ENCODE data around the gene CLIP3.
A peak's percentile ranks its signal among the peaks of the same experiment; 100 is the strongest.

CLIP3 gene

GRCh38 chr19:36008336-36008978 lies 24.2 kb downstream of the CLIP3 start, which contains the start of gene SYNE4:
Gene SYNE4, minus strand, starts transcription at chr19:36008813. Its CDS starts 132 bp downstream, at chr19:36008681.
- Histone ChIP-seq H3K9me3 (ENCODE audit: severe bottlenecking) (no peaks in the 10 kb centered on the region), H3K36me3 (no peaks in the 10 kb centered on the region; the same call in 1 of the 2 replicates), H3K27me3 (ENCODE audit: insufficient read depth, low read depth, severe bottlenecking) (no peaks in the 10 kb centered on the region), H3K27ac (peak within 1 kb of the TSS; percentile 54; the same call in 1 of the 2 replicates), H3K4me3 (ENCODE audit: low read depth, low read length) (peak within 1 kb of the TSS; percentile 37)
- DNase-seq = peak; percentile 52
- TF ChIP-seq, protein P1, sequence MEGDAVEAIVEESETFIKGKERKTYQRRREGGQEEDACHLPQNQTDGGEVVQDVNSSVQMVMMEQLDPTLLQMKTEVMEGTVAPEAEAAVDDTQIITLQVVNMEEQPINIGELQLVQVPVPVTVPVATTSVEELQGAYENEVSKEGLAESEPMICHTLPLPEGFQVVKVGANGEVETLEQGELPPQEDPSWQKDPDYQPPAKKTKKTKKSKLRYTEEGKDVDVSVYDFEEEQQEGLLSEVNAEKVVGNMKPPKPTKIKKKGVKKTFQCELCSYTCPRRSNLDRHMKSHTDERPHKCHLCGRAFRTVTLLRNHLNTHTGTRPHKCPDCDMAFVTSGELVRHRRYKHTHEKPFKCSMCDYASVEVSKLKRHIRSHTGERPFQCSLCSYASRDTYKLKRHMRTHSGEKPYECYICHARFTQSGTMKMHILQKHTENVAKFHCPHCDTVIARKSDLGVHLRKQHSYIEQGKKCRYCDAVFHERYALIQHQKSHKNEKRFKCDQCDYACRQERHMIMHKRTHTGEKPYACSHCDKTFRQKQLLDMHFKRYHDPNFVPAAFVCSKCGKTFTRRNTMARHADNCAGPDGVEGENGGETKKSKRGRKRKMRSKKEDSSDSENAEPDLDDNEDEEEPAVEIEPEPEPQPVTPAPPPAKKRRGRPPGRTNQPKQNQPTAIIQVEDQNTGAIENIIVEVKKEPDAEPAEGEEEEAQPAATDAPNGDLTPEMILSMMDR (IDR thresholded peaks at IDR 0.05; ENCODE audit: low read depth, low read length) = no peak

- H3K4me3 ChIP-seq (ENCODE audit: low read depth, low read length) = no peak overlapping the region
Measured at GRCh38 chr19:36006955-36007354, 25.7 kb downstream of the CLIP3 start.

DNA sequence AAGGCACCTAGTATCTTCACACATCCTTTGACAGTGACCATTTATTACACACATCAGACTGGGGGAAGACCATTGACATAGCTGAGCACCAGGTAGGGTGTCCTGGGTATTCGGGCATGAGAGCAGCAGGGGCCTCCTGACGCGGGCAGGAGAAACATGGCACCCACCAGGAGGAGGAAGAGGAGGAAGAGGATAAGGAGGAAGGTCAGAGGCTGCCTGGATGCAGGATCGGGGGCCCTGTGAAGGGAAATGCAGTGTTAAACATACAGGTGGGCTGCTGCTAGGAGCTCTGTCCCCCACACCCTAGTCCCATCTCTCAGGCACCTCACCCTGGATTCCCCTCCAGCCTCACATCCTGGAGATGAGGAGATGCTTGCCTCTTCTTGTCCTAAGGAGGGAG lies 29.4 kb downstream of the CLIP3 start:
- Histone ChIP-seq H3K36me3 (peaks cover 6% of the 10 kb centered on the region), H3K9me3 (ENCODE audit: severe bottlenecking) (no peaks in the 10 kb centered on the region), H3K4me3 (ENCODE audit: low read depth, low read length) (no peak overlapping the region), H3K27ac (no peak overlapping the region), H3K27me3 (ENCODE audit: insufficient read depth, low read depth, severe bottlenecking) (no peaks in the 10 kb centered on the region)
- TF ChIP-seq, protein P1 (IDR thresholded peaks at IDR 0.05; ENCODE audit: low read depth, low read length) = no peak
- no peak for DNase-seq

More at GRCh38 chr19:36006955-36007354, 25.7 kb downstream of the CLIP3 start:
- no peaks in the 10 kb centered on the region; the same call in 1 of the 2 replicates for H3K36me3 ChIP-seq
- TF ChIP-seq, protein P1 (IDR thresholded peaks at IDR 0.05; ENCODE audit: low read depth, low read length) = no peak
- H3K9me3 ChIP-seq (ENCODE audit: severe bottlenecking) = no peaks in the 10 kb centered on the region
- H3K27ac ChIP-seq = no peak overlapping the region
- H3K27me3 ChIP-seq (ENCODE audit: insufficient read depth, low read depth, severe bottlenecking) = no peaks in the 10 kb centered on the region
- no peak for DNase-seq

- peaks cover 20% of the 10 kb centered on the region for H3K36me3 ChIP-seq
- no peaks in the 10 kb centered on the region for H3K27me3 ChIP-seq (ENCODE audit: insufficient read depth, low read depth, severe bottlenecking)
- DNase-seq = no peak
- no peak overlapping the region for H3K4me3 ChIP-seq (ENCODE audit: low read depth, low read length)
- H3K27ac ChIP-seq = no peak overlapping the region
- TF ChIP-seq, protein P1 (IDR thresholded peaks at IDR 0.05; ENCODE audit: low read depth, low read length) = no peak
- H3K9me3 ChIP-seq (ENCODE audit: severe bottlenecking) = no peaks in the 10 kb centered on the region
Measured at GRCh38 chr19:36001605-36002004, 31.1 kb downstream of the CLIP3 start.

GRCh38 chr19:35996777-35997176 lies 35.9 kb downstream of the CLIP3 start:
- no peak for DNase-seq
- TF ChIP-seq, protein P1 (IDR thresholded peaks at IDR 0.05; ENCODE audit: low read depth, low read length) = no peak
- H3K36me3 ChIP-seq = peaks cover 20% of the 10 kb centered on the region
- H3K4me3 ChIP-seq (ENCODE audit: low read depth, low read length) = no peak overlapping the region
- H3K9me3 ChIP-seq (ENCODE audit: severe bottlenecking) = no peaks in the 10 kb centered on the region
- no peaks in the 10 kb centered on the region for H3K27me3 ChIP-seq (ENCODE audit: insufficient read depth, low read depth, severe bottlenecking)
- no peak overlapping the region for H3K27ac ChIP-seq

Data from WERI-Rb-1 (cell line).